ENCODE measurements around the gene PLXND1. TPM values are rescaled to one million over a fixed set of nuclear protein-coding genes. Genes with fewer than 3 reads are reported as not detected.

The PLXND1 gene
- total RNA-seq, 1 experiment from 2014 or later, result 47.3 TPM

GRCh38 chr3:129655291-129655700 lies 48.8 kb upstream of the PLXND1 start (continued):
- no peak for TF ChIP-seq ZBTB33 (IDR thresholded peaks at IDR 0.05; ENCODE audit: extremely low read depth, insufficient replicate concordance, low read length)
- no peak for TF ChIP-seq ZFX (IDR thresholded peaks at IDR 0.05)
- no peak for TF ChIP-seq JUND (IDR thresholded peaks at IDR 0.05)

GRCh38 chr3:129654131-129654530 lies 47.7 kb upstream of the PLXND1 start:
- Histone ChIP-seq H3K27me3 (ENCODE audit: insufficient read depth, low read length) (no peaks in the 10 kb centered on the region), H3K27ac (ENCODE audit: low read depth, low read length) (no peak overlapping the region), H3K36me3 (ENCODE audit: control insufficient read depth in 1 of 2, insufficient read depth in 2 of 2, low read length in 2 of 2) (peaks cover 5 to 7% of the 10 kb centered on the region in 2 experiments; a peak in 1 of 4 replicates), H3K4me1 (ENCODE audit: control insufficient read depth in 1 of 2, insufficient read depth in 2 of 2, low read length in 2 of 2) (peaks cover 71 to 80% of the 10 kb centered on the region in 2 experiments), H3K9me3 (ENCODE audit: control insufficient read depth in 1 of 2, insufficient read depth in 1 of 2, low read depth in 1 of 2, low read length in 2 of 2) (no peaks in the 10 kb centered on the region), H3K9ac (ENCODE audit: low read length) (no peak overlapping the region), H4K20me1 (ENCODE audit: insufficient read depth) (no peaks in the 10 kb centered on the region), H3K79me2 (ENCODE audit: insufficient read depth, low read length) (peaks cover 8% of the 10 kb centered on the region; the same call in 1 of the 2 replicates), H2AFZ (ENCODE audit: low read depth, low read length, poor library complexity, severe bottlenecking) (no peak overlapping the region), H3K9me2 (ENCODE audit: insufficient read depth) (no peaks in the 10 kb centered on the region), H3K4me3 (replicated peaks in 1 of 2; ENCODE audit: low read depth in 1 of 2, low read length in 2 of 2) (no peak overlapping the region), H3K4me2 (ENCODE audit: low read length) (no peak overlapping the region)
- BruUV-seq (replicated peaks), result no TSS peak
- no peak for TF ChIP-seq EZH2 (IDR thresholded peaks at IDR 0.05)
- no peak for TF ChIP-seq ATF3 (IDR thresholded peaks at IDR 0.05)
- no peak for TF ChIP-seq EGR1 (IDR thresholded peaks at IDR 0.05; ENCODE audit: low read depth)
- TF ChIP-seq REST (IDR thresholded peaks at IDR 0.05; ENCODE audit: low read depth), result no peak
- TF ChIP-seq SRF (IDR thresholded peaks at IDR 0.05; ENCODE audit: low read depth), result no peak
- TF ChIP-seq FOSL1 (IDR thresholded peaks at IDR 0.05; ENCODE audit: low read depth), result no peak
- no peak for TF ChIP-seq MAX (IDR thresholded peaks at IDR 0.05)
- no peak for TF ChIP-seq CBX3 (IDR thresholded peaks at IDR 0.05; ENCODE audit: low read depth)
- TF ChIP-seq ZNF274 (IDR thresholded peaks at IDR 0.05; ENCODE audit: low read depth, low read length), result no peak
- no peak for TF ChIP-seq RAD21 (IDR thresholded peaks at IDR 0.05; ENCODE audit: low read depth)
- TF ChIP-seq ELF1 (IDR thresholded peaks at IDR 0.05; ENCODE audit: borderline replicate concordance, low read depth), result no peak
- TF ChIP-seq CEBPB (IDR thresholded peaks at IDR 0.05; ENCODE audit: low read depth), result no peak
- TF ChIP-seq CTCF (IDR thresholded peaks at IDR 0.05 in 2 of 3, conservative IDR thresholded peaks at IDR 0.05 in 1 of 3; ENCODE audit: borderline replicate concordance in 1 of 3, insufficient read depth in 1 of 3, low read depth in 2 of 3, low read length in 2 of 3), result no peak
- TF ChIP-seq TCF7L2 (IDR thresholded peaks at IDR 0.05; ENCODE audit: borderline replicate concordance, extremely low read depth, insufficient read depth, insufficient read length), result no peak
- TF ChIP-seq POLR2AphosphoS5 (IDR thresholded peaks at IDR 0.05; ENCODE audit: low read depth, low read length), result no peak
- intact Hi-C loops (cut with micrococcal nuclease), result no loop called here
- ChIA-PET POLR2A (interaction anchor here (1.0 kb wide), 1 partner anchor 9 kb away, joined by 3 read pairs; no protein-coding TSS in a partner anchor), RAD21 (ENCODE audit: low non-redundant PET in 1 of 2, low total read pairs in 2 of 2, uncharacterized antibody in 2 of 2, unreplicated experiment in 2 of 2) (no interaction called here), CTCF (no interaction called here)
- DNase-seq (ENCODE audit: low read depth, low spot score) (no peak), ATAC-seq (no peak)

Data from HCT116 (cell line).